Fibroblast of pulmonary artery (primary cell): ENCODE measurements around the gene KCNMA1.

ENCODE experiments used
- DNase-seq: peaks from one replicate; pipeline ENCODE4 v3.0.0-alpha.2; 2010; ENCODE audit warnings: low read depth
- H3K4me3 ChIP-seq: replicated peaks from 2 replicates; pipeline ENCODE4 v1.5.1; 2011; ENCODE audit warnings: low read depth, mild to moderate bottlenecking, control low read depth, low read length, moderate library complexity
- TF ChIP-seq, protein P1 (sequence below): IDR thresholded peaks from 2 replicates; pipeline ENCODE4 v1.5.1; 2011; ENCODE audit warnings: mild to moderate bottlenecking, control low read depth, low read length, inconsistent platforms; ENCODE audit errors: missing control alignments

The KCNMA1 gene

DNA sequence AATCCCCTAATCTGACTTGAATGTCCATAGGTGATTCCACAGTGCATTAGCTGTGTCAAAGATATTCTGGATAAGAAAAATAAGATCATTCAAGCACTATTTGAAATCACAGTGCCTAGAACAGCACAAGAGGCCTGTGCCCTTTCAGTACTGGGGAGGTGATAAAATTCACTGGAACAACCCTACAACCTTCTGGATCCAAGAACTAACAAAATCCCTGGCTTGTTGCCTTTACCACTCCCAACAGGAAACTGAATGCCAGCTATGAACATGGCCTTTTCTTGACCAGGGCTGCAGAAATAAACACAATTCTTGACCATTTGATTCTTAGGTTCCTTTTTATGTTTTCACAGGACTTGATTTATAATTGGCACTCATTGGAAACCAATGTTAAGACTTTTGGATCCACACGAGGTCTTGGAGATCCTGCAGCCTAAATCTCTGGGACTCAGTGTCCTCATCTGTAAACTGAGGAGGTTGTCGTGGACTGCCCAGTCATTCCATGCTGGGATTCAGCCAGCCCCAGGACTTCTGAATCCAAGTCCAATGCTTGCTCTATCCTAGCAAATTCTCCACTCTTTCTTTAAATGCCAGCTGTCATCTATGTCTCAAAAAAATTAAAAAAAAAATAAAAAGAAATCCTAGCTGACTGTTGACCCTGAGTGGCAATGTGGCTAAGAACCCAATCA, 624.7 kb downstream of the KCNMA1 start:
- no peak for DNase-seq
- TF ChIP-seq, protein P1, sequence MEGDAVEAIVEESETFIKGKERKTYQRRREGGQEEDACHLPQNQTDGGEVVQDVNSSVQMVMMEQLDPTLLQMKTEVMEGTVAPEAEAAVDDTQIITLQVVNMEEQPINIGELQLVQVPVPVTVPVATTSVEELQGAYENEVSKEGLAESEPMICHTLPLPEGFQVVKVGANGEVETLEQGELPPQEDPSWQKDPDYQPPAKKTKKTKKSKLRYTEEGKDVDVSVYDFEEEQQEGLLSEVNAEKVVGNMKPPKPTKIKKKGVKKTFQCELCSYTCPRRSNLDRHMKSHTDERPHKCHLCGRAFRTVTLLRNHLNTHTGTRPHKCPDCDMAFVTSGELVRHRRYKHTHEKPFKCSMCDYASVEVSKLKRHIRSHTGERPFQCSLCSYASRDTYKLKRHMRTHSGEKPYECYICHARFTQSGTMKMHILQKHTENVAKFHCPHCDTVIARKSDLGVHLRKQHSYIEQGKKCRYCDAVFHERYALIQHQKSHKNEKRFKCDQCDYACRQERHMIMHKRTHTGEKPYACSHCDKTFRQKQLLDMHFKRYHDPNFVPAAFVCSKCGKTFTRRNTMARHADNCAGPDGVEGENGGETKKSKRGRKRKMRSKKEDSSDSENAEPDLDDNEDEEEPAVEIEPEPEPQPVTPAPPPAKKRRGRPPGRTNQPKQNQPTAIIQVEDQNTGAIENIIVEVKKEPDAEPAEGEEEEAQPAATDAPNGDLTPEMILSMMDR, result no peak
- no peak overlapping the region for H3K4me3 ChIP-seq

DNA sequence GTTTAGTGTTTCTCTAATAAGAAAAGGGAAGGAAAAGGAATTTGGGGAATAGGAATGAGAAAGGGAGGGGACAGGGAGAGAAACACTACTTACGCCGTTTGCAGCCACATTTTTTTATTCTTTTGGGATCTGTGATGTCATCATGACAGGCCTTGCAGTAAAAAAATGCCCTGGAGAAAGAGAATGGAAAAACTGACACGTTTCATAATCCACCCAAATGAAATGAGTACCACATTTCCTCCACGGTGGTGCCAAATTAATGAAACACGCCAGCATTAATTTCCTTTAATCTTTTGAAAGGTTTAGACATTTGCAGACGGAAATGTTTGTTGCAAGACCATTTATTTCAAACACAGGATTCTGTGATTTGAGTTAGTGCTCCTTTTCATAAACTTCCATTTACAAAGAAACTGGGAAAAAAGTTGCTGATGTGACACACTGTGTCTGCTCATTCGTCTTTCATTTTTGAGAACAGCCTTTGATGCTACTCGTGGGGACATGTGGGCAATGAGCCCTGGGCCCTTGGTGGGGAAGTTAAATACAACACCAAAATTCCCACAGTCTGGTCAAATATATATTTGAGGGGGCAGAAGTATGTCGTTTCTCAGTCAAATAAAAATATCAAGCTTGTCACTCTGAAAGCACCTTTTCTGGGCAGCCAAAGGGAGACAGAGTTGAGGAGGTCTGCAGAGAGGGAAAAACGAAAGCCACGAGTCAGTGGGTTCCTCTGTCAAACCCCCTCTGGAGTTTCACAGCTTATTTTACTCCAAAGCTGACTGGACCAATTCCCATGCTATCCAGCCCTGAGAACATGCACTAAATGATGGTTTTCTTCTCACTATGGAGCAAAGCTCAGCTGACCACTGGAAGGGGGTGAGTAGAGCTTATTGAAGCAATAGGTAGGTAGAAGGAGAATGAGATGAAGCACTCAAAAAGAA, 625.5 kb downstream of the KCNMA1 start:
- DNase-seq, result peak; percentile 23
- TF ChIP-seq, protein P1, result no peak
- no peak overlapping the region for H3K4me3 ChIP-seq

DNA sequence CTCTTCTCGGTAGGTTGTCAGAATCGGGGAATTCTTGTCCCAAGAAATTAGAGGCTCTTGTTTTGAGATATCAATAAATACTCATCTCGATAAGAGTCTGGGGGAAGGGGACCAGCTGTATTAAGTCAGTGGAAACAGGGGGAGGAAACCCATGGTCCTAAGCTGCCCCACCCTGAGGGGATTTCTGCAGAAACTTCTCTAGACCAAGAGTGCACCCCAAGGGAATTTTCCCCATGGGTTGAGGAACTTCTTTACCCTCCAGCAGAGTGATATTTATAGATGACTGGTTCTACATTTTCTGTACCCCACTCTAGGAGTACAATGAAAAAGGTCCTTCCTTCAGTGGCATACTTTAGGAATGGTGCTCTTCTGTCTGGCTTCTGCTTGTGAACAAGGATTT, 627.2 kb downstream of the KCNMA1 start:
- H3K4me3 ChIP-seq, result no peak overlapping the region
- TF ChIP-seq, protein P1, result no peak
- no peak for DNase-seq

DNA sequence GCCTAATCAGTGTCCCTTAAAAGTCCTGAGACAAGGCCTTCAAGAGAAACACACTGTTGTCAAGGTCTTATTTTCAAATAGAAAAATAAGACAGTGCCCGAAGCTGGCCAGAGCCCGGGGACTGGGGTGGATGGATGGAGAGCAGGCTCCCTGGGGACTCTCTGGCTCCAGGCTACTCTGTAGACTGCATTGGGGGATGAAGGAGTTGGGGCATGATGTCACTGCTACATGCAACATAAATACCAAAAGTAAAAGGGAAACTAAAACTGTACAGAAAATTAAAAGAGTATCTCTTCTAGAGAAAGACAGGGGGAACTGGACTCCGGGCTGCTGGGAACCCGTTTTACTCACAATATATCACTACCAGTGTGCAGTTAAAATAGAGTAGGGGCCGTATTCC, 629.8 kb downstream of the KCNMA1 start:
- no peak for DNase-seq
- no peak overlapping the region for H3K4me3 ChIP-seq
- TF ChIP-seq, protein P1, result no peak

DNA sequence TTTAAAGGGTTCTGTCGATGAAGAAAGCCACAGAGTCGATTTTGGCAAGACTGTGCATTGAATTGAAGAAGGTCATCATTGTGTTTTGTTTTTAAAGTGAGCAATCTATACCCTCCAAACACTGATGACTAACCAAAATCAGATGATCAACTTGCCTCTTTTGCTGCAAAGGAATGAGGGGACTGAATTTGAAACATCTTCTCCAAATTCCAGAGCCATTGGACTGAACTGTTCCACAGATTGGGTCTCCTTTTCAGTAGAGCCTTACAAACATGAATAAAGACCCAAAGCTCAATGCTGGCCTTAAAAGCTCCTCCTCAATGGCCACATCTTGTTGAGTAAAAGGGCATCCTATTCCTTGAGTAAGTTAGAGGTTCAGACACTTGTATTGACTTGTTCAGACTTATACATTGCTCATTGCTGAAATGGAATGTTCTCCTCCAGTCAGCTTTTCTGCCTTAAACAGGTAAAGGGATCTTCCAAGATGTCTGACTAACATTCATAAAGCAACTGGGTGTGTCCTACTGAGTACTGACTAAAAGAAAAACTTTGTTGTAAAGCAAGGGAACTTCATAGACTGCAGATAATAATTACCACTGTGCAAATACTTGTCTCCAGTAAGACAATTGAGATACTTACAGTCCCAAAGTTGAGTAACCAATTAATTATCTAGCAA, 630.6 kb downstream of the KCNMA1 start:
- TF ChIP-seq, protein P1, result no peak
- no peak overlapping the region for H3K4me3 ChIP-seq
- DNase-seq, result peak; percentile 1

DNA sequence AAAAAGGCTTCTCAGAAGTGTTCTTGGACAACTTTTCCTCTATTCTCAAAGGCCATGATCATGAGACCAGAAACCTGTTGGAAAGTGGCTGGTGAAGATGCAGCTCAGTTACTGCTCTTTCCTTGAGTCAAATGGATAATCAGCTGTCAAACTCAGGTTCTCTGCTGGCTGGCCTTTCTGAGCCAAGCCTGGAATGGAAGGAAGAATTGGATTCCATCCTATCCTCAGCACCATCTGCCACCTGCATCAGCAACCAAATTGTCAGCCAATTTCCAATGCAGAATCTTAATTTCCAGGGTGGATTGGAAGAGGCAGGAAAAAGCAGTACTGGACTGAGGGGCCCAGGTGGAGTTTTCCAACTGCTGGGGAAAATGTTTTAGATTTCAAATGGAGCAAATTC, 631.7 kb downstream of the KCNMA1 start:
- DNase-seq, result no peak
- TF ChIP-seq, protein P1, result no peak

More for the DNA sequence above, 631.7 kb downstream of the KCNMA1 start:
- H3K4me3 ChIP-seq, result no peak overlapping the region
